Neural progenitor cell (in vitro differentiated cells): ENCODE measurements around the gene CCDC181.

ENCODE experiments used
- CTCF ChIP-seq: fragments of 200-600 bp; sonication (generic); IDR thresholded peaks from 2 replicates; pipeline ENCODE4 v1.5.1; 2017; ENCODE audit warnings: antibody characterized with exemption, mild to moderate bottlenecking
- EZH2 ChIP-seq: fragments of 200-600 bp; sonication (generic); IDR thresholded peaks from 2 replicates; pipeline ENCODE4 v1.6.1; 2017; ENCODE audit warnings: antibody characterized with exemption, mild to moderate bottlenecking, moderate library complexity

- TF ChIP-seq EZH2 (no peak), CTCF (no peak)
Measured at GRCh38 chr1:169414952-169415351, 12.3 kb downstream of the CCDC181 start.
